Aorta (tissue), 5 donors: ENCODE results near the gene GPR137. TPM values are rescaled to one million over a fixed set of nuclear protein-coding genes. Genes with fewer than 3 reads are reported as not detected.

Source experiments
- ATAC-seq: fragments of 200-7000 bp; cut with Tn5 transposase; one replicate; pipeline ENCODE4 v1.9.1; 2022; ENCODE audit warnings: moderate library complexity; ENCODE audit not compliant: low FRiP score
- DNase-seq, 2 donors: peaks; one replicate each; pipeline ENCODE4 v3.0.0-alpha.2; 2020
- H3K27ac ChIP-seq, 2 donors: one replicate each; pipeline ENCODE4 v1.5.1; 2013; ENCODE audit warnings: low read length in 2 of 2, mild to moderate bottlenecking in 2 of 2, moderate library complexity in 2 of 2, control low read depth in 1 of 2, inconsistent platforms in 1 of 2, low read depth in 1 of 2
- H3K27me3 ChIP-seq, 2 donors: one replicate each; pipeline ENCODE4 v1.6.1; 2013; ENCODE audit warnings: control low read depth in 1 of 2, low read length in 1 of 2, mild to moderate bottlenecking in 1 of 2, moderate library complexity in 1 of 2; ENCODE audit not compliant: insufficient read depth in 2 of 2, control insufficient read depth in 1 of 2
- H3K36me3 ChIP-seq, 2 donors: one replicate each; pipeline ENCODE4 v1.6.1; 2013; ENCODE audit warnings: control low read depth in 1 of 2, low read length in 1 of 2, mild to moderate bottlenecking in 1 of 2; ENCODE audit not compliant: insufficient read depth in 2 of 2, control insufficient read depth in 1 of 2
- H3K4me1 ChIP-seq, 2 donors: one replicate each; pipeline ENCODE4 v1.6.1; 2013; ENCODE audit warnings: low read length in 2 of 2, control low read depth in 1 of 2, mild to moderate bottlenecking in 1 of 2, moderate library complexity in 1 of 2; ENCODE audit not compliant: insufficient read depth in 2 of 2, control insufficient read depth in 1 of 2
- H3K4me3 ChIP-seq, 2 donors: one replicate each; pipeline ENCODE4 v1.5.1; 2013; ENCODE audit warnings: low read length in 2 of 2, control low read depth in 1 of 2, mild to moderate bottlenecking in 1 of 2
- H3K9me3 ChIP-seq: one replicate; pipeline ENCODE4 v1.6.1; 2013; ENCODE audit warnings: mild to moderate bottlenecking, low read length; ENCODE audit not compliant: control insufficient read depth
- WGBS, 2 donors: extraction: QIAGEN DNeasy Blood & Tissue Kit; methylation state at CpG; one replicate each; pipeline ENCODE4 v1.1.7; 2013; 5-methylcytosine and 5-hydroxymethylcytosine counted together
- intact Hi-C, 2 donors: fragments of 100-400 bp; cut with DNase I; formaldehyde crosslinking; loops; one replicate each; pipeline versions ENCODE4 v1.14.2 to v1.15.0; 2022
- polyA plus RNA-seq, 2 donors: library from polyadenylated mRNA; stranded (reverse); fragments of 200-250 nt; gene quantifications; one replicate each; pipeline ENCODE4 v1.2.3, GENCODE V29; 2013
- total RNA-seq, 2 donors: library from RNA; stranded (reverse); fragmentation: NEBNext Ultra II Directional; extraction: Animal tissue kit (Norgen Biotek cat#: 25700); gene quantifications; one replicate each; pipeline ENCODE4 v1.2.1, GENCODE V29; 2021
- donor health status: healthy with polysubstance abuse.
- donor health status: Bipolar disorder and iron deficiency.
- donor health status: DM: no; HTN: no; CAD: no.
- donor health status: DM: no; HTN: no; CAD: no.
- donor health status: DM: yes; HTN: yes; CAD: no.

Gene GPR137
- total and polyA plus RNA-seq, 4 donors, result 19.7 to 40.3 (median 27.1) TPM

DNA sequence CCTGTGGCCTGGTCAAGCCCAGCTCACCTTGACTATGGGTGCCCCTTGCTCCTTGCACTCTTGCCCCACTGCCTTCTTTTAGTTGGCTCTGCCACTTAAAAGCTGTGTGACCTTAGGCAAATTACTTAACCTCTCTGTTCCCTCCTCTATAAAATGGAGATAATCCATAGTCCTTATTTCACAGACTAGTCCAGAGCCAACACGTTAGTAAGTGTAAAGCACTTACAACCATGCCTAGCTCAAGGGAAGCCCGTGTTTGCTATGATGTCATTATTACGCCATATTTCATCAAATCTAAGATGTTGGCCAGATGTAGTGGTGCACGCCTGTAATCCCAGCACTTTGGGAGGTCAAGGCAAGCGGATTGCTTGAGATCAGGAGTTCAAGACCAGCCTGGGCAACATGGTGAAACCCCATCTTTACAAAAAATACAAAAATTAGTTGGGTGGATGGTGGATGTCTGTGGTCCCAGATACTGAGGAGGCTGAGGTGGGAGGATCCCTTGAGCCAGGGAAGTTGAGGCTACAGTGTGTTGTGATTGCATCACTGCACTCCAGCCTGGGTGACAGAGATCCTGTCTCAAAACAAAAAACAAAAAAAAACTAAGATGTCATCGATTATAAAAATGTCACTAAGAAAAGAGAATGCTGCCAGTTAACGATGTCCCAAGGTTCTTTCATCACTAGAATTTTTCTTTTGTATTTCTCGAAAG lies 52.0 kb downstream of the GPR137 start:
- Histone ChIP-seq H3K4me3 (no peak overlapping the region), H3K27me3 (no peaks in the 10 kb centered on the region), H3K4me1 (no peaks in the 10 kb centered on the region), H3K27ac (no peak overlapping the region), H3K36me3 (no peaks in the 10 kb centered on the region), H3K9me3 (no peaks in the 10 kb centered on the region)
- ATAC-seq (no peak), DNase-seq (no peak)
- intact Hi-C loops, result no loop called here
- WGBS, 2 donors, result 72 to 74% methylated on average over 8 of the region's 8 CpGs

DNA sequence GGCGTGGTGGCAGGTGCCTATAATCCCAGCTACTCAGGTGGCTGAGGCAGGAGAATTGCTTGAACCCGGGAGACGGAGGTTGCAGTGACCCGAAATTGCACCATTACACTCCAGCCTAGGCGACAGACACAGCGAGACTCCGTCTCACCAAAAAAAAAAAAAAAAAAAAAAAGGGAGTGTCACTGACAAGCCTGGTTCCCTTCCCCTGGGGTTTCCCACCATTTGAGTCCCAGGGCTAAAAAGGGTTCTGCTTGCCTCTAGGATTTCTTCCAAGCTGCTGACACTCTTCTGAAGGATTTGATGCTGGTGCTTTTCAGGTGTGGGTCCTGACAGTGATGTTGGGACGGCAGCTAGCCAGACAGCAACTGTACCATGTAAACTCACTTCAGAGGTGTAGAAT lies 53.1 kb downstream of the GPR137 start:
- intact Hi-C loops, result no loop called here
- H3K4me1 ChIP-seq, result no peaks in the 10 kb centered on the region
- ATAC-seq (no peak), DNase-seq (no peak)
- no peak overlapping the region for H3K27ac ChIP-seq
- H3K27me3 ChIP-seq, result no peaks in the 10 kb centered on the region
- no peaks in the 10 kb centered on the region for H3K36me3 ChIP-seq
- H3K4me3 ChIP-seq, result no peak overlapping the region
- no peaks in the 10 kb centered on the region for H3K9me3 ChIP-seq
- 91% methylated on average over 8 of the region's 8 CpGs for WGBS, 2 donors

Other genes starting within 250 kb of the GPR137 start
- under 1 TPM; 0.10 to 0.60 TPM for gene FLRT1, start 249.9 kb upstream of the GPR137 start, total RNA-seq
- gene FLRT1, start 249.9 kb upstream of the GPR137 start, polyA plus RNA-seq, result not detected
- 10 to 100 TPM; 12.7 to 19.0 TPM for gene MACROD1, start 119.7 kb upstream of the GPR137 start, total RNA-seq
- gene MACROD1, start 119.7 kb upstream of the GPR137 start, polyA plus RNA-seq, result 100 to 1,000 TPM; 111 to 125 TPM
- 100 to 1,000 TPM in 1 of 2 donors, 10 to 100 TPM in 1; 67.9 to 111 TPM for gene STIP1, start 99.7 kb upstream of the GPR137 start, total RNA-seq
- gene STIP1, start 99.7 kb upstream of the GPR137 start, polyA plus RNA-seq, result 10 to 100 TPM; 31.0 to 40.4 TPM
- 10 to 100 TPM; 35.6 to 42.6 TPM for gene FERMT3, start 79.1 kb upstream of the GPR137 start, total RNA-seq
- gene FERMT3, start 79.1 kb upstream of the GPR137 start, polyA plus RNA-seq, result 10 to 100 TPM; 22.2 to 38.1 TPM
- 10 to 100 TPM; 24.5 to 24.8 TPM for gene TRPT1, start 59.7 kb upstream of the GPR137 start, total RNA-seq
- gene TRPT1, start 59.7 kb upstream of the GPR137 start, polyA plus RNA-seq, result 10 to 100 TPM; 34.3 to 95.3 TPM
- 10 to 100 TPM; 36.7 to 46.9 TPM for gene NUDT22, start 59.6 kb upstream of the GPR137 start, total RNA-seq
- 10 to 100 TPM; 42.1 to 98.8 TPM for gene NUDT22, start 59.6 kb upstream of the GPR137 start, polyA plus RNA-seq
- 10 to 100 TPM; 15.0 to 27.4 TPM for gene DNAJC4, start 55.3 kb upstream of the GPR137 start, total RNA-seq
- gene DNAJC4, start 55.3 kb upstream of the GPR137 start, polyA plus RNA-seq, result 10 to 100 TPM; 26.2 to 97.9 TPM
- 100 to 1,000 TPM; 131 to 208 TPM for gene VEGFB, start 51.3 kb upstream of the GPR137 start, total RNA-seq
- gene VEGFB, start 51.3 kb upstream of the GPR137 start, polyA plus RNA-seq, result 100 to 1,000 TPM; 191 to 206 TPM
- 10 to 100 TPM; 50.2 to 52.6 TPM for gene FKBP2, start 44.8 kb upstream of the GPR137 start, total RNA-seq
- gene FKBP2, start 44.8 kb upstream of the GPR137 start, polyA plus RNA-seq, result 100 to 1,000 TPM; 122 to 298 TPM
- 100 to 1,000 TPM; 110 to 146 TPM for gene PPP1R14B, start 38.9 kb upstream of the GPR137 start, total RNA-seq
- gene PPP1R14B, start 38.9 kb upstream of the GPR137 start, polyA plus RNA-seq, result 100 to 1,000 TPM; 129 to 145 TPM
- 10 to 100 TPM; 29.4 to 32.3 TPM for gene PLCB3, start 34.3 kb upstream of the GPR137 start, total RNA-seq
- 10 to 100 TPM; 16.9 to 27.2 TPM for gene PLCB3, start 34.3 kb upstream of the GPR137 start, polyA plus RNA-seq
- 10 to 100 TPM; 47.2 to 53.3 TPM for gene BAD, start 1.2 kb upstream of the GPR137 start, total RNA-seq
- 100 to 1,000 TPM in 1 of 2 donors, 10 to 100 TPM in 1; 81.8 to 119 TPM for gene BAD, start 1.2 kb upstream of the GPR137 start, polyA plus RNA-seq
- not detected for gene KCNK4, start 5.5 kb downstream of the GPR137 start, total RNA-seq
- gene KCNK4, start 5.5 kb downstream of the GPR137 start, polyA plus RNA-seq, result not detected
- not detected for gene CATSPERZ, start 14.5 kb downstream of the GPR137 start, total RNA-seq
- not detected for gene CATSPERZ, start 14.5 kb downstream of the GPR137 start, polyA plus RNA-seq
- gene ESRRA, start 19.7 kb downstream of the GPR137 start, total RNA-seq, result 10 to 100 TPM; 25.9 to 27.6 TPM
- gene ESRRA, start 19.7 kb downstream of the GPR137 start, polyA plus RNA-seq, result 10 to 100 TPM; 32.3 to 54.7 TPM
- 100 to 1,000 TPM; 139 TPM for gene TRMT112, start 31.7 kb downstream of the GPR137 start, total RNA-seq
- 100 to 1,000 TPM; 207 to 270 TPM for gene TRMT112, start 31.7 kb downstream of the GPR137 start, polyA plus RNA-seq
- gene PRDX5, start 32.3 kb downstream of the GPR137 start, total RNA-seq, result 10 to 100 TPM; 69.9 to 95.7 TPM
- gene PRDX5, start 32.3 kb downstream of the GPR137 start, polyA plus RNA-seq, result 100 to 1,000 TPM; 188 to 316 TPM
- 10 to 100 TPM in 1 of 2 donors, 1 to 10 TPM in 1; 7.4 to 19.0 TPM for gene CCDC88B, start 54.4 kb downstream of the GPR137 start, total RNA-seq
- gene CCDC88B, start 54.4 kb downstream of the GPR137 start, polyA plus RNA-seq, result 10 to 100 TPM; 13.4 to 28.5 TPM
- 10 to 100 TPM; 25.8 to 31.8 TPM for gene RPS6KA4, start 73.3 kb downstream of the GPR137 start, total RNA-seq
- gene RPS6KA4, start 73.3 kb downstream of the GPR137 start, polyA plus RNA-seq, result 10 to 100 TPM; 14.1 to 27.2 TPM